ENCODE data around the gene EFCAB7.

DNA sequence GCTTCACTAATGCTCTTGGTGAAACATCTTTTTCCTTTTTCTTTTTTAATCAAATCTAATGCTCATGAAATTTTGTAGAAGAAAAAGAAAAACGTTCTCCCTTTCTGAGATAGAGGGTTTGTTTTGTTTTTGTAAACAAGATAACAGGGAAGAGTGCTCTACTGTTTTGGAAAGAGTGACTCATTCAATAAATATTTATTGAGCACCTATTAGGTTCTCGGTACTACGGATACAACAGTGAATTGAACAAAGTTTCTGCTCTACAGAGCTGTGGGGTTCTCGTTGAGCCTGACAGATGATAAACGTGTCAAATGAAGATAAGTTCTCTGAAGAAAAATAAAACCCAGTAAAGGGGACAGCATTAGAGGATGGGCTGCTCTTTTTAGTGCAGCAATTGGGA, 76.9 kb downstream of the EFCAB7 start:
- TF ChIP-seq POLR2AphosphoS5 (IDR thresholded peaks at IDR 0.05; ENCODE audit: low read depth, low read length) (no peak), REST (IDR thresholded peaks at IDR 0.05; ENCODE audit: insufficient read depth in 1 of 2, low read depth in 2 of 2, low read length in 2 of 2) (no peak), SIN3A (IDR thresholded peaks at IDR 0.05; ENCODE audit: borderline replicate concordance, insufficient read depth, low read length) (no peak), TAF1 (IDR thresholded peaks at IDR 0.05; ENCODE audit: borderline replicate concordance, insufficient read depth, low read length) (no peak)
